Activated T-helper 17 cell treated with anti-CD3 and anti-CD28 coated beads, Interleukin-2, amount 50 U/mL, for 72 hours (primary cell): Measurements from ENCODE around the gene SLC8A1. TPM values are rescaled to one million over a fixed set of nuclear protein-coding genes. Genes with fewer than 3 reads are reported as not detected.

Experiments
- ATAC-seq: fragments of 150-1000 bp; cut with Tn5 transposase; replicated peaks from 2 replicates; pipeline ENCODE4 v1.10.0; 2021; ENCODE audit warnings: mild to moderate bottlenecking, moderate library complexity
- H3K27ac Mint-ChIP-seq: one replicate; pipeline ENCODE4 v1.8.0; 2022; ENCODE audit warnings: mixed read lengths
- H3K27me3 Mint-ChIP-seq: one replicate; pipeline ENCODE4 v1.8.0; 2022; ENCODE audit warnings: mixed read lengths
- H3K36me3 Mint-ChIP-seq: one replicate; pipeline ENCODE4 v1.8.0; 2022; ENCODE audit warnings: low read depth, mild to moderate bottlenecking, mixed read lengths
- H3K4me1 Mint-ChIP-seq: one replicate; pipeline ENCODE4 v1.8.0; 2022; ENCODE audit warnings: mixed read lengths
- H3K4me3 Mint-ChIP-seq: one replicate; pipeline ENCODE4 v1.8.0; 2022; ENCODE audit warnings: mild to moderate bottlenecking, mixed read lengths
- H3K9me3 Mint-ChIP-seq: one replicate; pipeline ENCODE4 v1.8.0; 2022; ENCODE audit warnings: mixed read lengths
- total RNA-seq, 2 donors: library from RNA; stranded (reverse); gene quantifications; one replicate each; pipeline ENCODE4 v1.2.3, GENCODE V29; 2022

Gene SLC8A1
- total RNA-seq, 2 donors from 2014 or later, result 0.45 TPM; not detected in 1

DNA sequence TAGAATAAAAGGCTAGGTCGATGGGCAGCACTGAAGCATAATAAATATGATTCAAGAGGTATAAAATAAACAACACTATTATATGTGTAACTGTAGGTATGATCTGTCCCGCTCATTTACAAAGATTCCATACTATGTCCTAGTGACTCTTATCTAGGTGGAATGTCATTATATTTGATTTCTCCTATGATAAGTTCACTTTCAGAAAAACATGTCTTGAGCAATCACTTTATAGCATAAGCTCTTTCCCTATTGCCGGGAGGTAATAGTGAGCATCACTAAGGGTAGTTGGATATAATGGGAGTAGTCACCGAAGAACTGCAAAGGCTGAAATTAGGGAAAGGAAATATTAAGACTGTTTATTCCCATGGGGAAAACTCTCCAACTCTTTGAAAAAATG is 342.5 kb downstream of the SLC8A1 start:
- no peak overlapping the region for H3K4me3 Mint-ChIP-seq
- no peak for ATAC-seq
- H3K36me3 Mint-ChIP-seq, result no peaks in the 10 kb centered on the region
- no peaks in the 10 kb centered on the region for H3K27me3 Mint-ChIP-seq
- H3K27ac Mint-ChIP-seq, result no peak overlapping the region
- no peaks in the 10 kb centered on the region for H3K4me1 Mint-ChIP-seq
- H3K9me3 Mint-ChIP-seq, result no peaks in the 10 kb centered on the region

DNA sequence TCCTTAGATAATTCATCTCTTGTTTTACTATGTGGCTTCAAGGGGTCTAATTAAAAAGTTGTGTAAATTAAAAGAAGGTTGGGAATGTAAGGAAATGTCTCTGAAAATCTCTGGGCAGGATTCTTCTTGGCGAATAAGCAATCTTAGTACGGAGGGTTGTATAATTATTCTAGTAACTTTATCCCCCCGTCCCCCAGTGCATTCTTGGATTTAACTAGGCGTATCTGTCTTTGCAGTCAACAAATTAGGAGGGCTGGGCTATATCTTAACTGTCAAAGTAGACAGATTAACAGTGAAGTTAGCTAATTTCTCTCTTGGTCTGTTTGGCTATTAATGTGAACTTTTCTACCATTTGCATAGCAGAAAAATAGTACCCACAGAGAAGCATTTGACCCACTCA is 343.0 kb downstream of the SLC8A1 start:
- no peak for ATAC-seq
- H3K4me3 Mint-ChIP-seq, result no peak overlapping the region
- H3K9me3 Mint-ChIP-seq, result no peaks in the 10 kb centered on the region
- H3K4me1 Mint-ChIP-seq, result no peaks in the 10 kb centered on the region
- no peaks in the 10 kb centered on the region for H3K27me3 Mint-ChIP-seq
- no peak overlapping the region for H3K27ac Mint-ChIP-seq
- no peaks in the 10 kb centered on the region for H3K36me3 Mint-ChIP-seq

DNA sequence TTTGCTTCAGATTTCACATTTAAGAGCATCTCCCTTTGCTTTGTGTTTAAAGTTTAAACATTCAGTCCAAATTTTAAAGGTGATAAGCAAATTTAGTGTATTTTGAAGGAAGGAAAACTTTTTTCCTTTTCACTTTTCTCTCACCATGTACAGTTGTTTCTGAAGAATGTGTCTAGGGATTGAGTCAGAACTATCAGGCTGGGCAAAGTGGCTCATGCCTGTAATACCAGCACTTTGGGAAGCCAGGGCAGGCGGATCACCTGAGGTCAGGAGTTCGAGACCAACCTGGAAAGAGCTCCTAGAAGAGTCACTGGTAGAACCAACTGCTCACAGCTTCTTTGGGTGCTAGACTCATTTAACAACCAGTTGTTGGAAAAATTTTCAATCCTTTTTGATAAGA is 345.8 kb downstream of the SLC8A1 start:
- Mint-ChIP-seq H3K27ac (no peak overlapping the region), H3K4me3 (no peak overlapping the region), H3K27me3 (no peaks in the 10 kb centered on the region), H3K36me3 (no peaks in the 10 kb centered on the region), H3K9me3 (no peaks in the 10 kb centered on the region), H3K4me1 (no peaks in the 10 kb centered on the region)
- ATAC-seq, result no peak

DNA sequence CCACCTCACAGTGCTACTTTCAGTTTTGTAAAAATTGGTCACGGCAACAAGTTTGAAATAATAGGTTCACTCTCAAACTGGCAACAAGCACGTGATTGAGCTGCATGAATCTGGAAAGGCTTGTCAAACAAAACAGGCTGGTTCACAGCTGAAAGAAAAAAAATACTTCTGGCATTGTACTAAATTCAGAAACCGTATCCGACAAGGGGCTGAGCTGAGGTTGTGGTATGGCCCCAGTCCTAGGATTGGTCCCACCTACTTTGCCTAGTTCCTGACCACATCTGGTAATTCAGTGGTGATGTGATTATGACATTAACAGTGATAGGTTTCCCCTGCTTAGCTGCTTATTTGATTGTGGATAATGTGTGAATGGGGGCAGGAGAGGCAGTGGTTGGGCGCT is 346.3 kb downstream of the SLC8A1 start:
- H3K4me3 Mint-ChIP-seq, result no peak overlapping the region
- no peak for ATAC-seq
- no peaks in the 10 kb centered on the region for H3K36me3 Mint-ChIP-seq
- H3K4me1 Mint-ChIP-seq, result no peaks in the 10 kb centered on the region
- H3K9me3 Mint-ChIP-seq, result no peaks in the 10 kb centered on the region
- H3K27ac Mint-ChIP-seq, result no peak overlapping the region
- H3K27me3 Mint-ChIP-seq, result no peaks in the 10 kb centered on the region

DNA sequence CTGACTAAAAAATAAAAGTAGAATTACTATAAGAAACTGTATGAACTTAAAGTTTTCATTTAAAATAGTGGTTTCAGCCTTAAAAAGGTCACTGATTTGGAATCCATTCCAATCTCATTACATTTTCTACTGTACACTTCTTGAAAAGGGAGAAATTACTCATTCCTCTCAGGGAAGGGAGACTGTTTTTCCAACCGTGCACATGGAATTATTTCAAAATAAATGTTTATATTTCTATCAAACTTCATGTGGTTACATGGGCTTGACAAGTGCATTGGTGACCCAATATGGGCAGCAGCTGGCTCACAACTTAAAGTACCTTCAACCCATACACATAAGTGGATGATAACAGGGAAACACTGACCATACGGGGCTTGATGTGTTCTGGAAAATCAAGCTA is 348.3 kb downstream of the SLC8A1 start:
- no peaks in the 10 kb centered on the region for H3K27me3 Mint-ChIP-seq
- H3K27ac Mint-ChIP-seq, result no peak overlapping the region
- H3K9me3 Mint-ChIP-seq, result no peaks in the 10 kb centered on the region
- no peaks in the 10 kb centered on the region for H3K4me1 Mint-ChIP-seq
- no peaks in the 10 kb centered on the region for H3K36me3 Mint-ChIP-seq
- no peak overlapping the region for H3K4me3 Mint-ChIP-seq
- ATAC-seq, result no peak

DNA sequence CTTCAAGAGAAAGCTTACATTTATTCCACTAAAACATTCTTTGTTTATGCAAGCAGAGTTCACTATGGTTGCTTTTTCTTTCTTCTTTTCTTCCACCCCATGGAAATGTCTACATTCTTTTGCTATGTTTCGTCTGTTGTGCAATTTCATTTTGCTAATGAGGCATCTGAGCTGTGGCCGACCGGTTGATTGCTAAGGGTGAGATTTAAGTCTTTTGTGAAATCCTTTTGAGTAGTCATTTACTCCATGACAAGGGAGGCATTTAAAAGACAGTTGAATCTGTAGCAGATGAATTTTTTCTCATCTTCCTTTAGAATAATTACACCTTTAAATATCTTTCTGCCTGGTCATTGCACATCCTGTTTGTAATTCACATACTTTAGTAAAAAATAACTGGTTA is 348.7 kb downstream of the SLC8A1 start:
- Mint-ChIP-seq H3K27ac (no peak overlapping the region), H3K4me1 (no peaks in the 10 kb centered on the region), H3K4me3 (no peak overlapping the region), H3K9me3 (no peaks in the 10 kb centered on the region), H3K27me3 (no peaks in the 10 kb centered on the region), H3K36me3 (no peaks in the 10 kb centered on the region)
- ATAC-seq, result no peak

DNA sequence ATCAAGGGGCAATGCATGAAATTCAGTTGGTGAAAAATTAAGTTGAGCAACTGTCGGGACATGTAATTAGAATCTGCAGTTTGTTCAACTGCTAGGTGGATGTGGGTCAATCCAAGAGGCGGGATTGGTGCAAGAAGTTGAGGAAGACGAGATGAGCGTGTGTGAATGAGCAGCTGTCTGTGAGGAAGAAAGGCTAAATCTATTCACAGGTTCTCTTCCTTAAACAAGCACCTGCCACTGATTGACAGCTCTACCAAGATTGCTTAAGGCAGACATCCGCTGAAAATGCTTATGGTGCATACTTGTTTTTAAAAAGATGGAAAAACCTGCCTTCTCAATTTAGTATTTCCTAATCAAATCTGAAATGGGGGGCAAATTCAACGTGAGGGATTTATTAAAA is 349.4 kb downstream of the SLC8A1 start:
- H3K36me3 Mint-ChIP-seq, result no peaks in the 10 kb centered on the region

DNA sequence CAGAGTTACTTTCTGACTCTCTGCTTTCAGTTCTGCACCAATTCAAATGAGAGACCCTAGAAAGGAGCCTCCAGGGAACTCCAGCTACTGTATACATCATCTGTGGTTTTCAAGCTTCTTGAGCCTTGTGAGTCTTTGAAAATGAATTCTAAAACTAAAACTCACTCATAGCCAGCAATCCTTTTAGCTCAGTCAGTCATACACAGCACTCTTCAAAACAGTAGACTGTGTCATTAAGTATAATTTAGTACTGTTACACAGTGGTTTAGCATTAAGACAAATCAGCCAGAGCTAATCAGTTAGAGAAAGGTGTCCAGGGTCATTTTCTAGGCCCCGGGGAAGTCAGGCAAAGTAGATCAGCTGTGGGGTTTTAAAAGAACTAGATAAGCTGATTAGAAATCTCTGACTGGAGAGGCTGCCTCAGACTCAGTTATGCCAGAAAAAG is 350.7 kb downstream of the SLC8A1 start:
- Mint-ChIP-seq H3K36me3 (no peaks in the 10 kb centered on the region), H3K27me3 (no peaks in the 10 kb centered on the region), H3K27ac (no peak overlapping the region), H3K9me3 (no peaks in the 10 kb centered on the region), H3K4me1 (no peaks in the 10 kb centered on the region), H3K4me3 (no peak overlapping the region)
- ATAC-seq, result no peak

More for the DNA sequence above, 349.4 kb downstream of the SLC8A1 start:
- H3K27me3 Mint-ChIP-seq, result no peaks in the 10 kb centered on the region
- H3K4me3 Mint-ChIP-seq, result no peak overlapping the region
- no peaks in the 10 kb centered on the region for H3K4me1 Mint-ChIP-seq
- no peaks in the 10 kb centered on the region for H3K9me3 Mint-ChIP-seq
- no peak overlapping the region for H3K27ac Mint-ChIP-seq
- ATAC-seq, result no peak

DNA sequence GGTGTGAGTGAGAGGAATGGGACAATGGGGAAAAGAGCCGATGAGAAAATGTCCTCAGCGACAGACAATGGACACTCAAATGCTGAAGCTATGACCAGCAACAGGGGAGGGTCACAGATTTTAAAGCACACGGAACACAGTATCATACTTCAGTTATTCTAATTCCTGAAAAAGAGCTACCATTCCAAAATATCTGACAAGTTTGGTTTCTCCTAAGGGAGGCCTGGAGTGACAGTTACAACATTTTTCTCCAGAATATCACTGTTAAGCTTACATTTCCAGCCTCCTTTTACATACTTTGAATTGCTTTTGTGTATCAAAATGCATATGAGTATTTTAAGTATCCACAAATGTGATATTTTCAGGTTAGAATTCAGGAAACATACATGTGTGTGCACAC is 351.2 kb downstream of the SLC8A1 start:
- Mint-ChIP-seq H3K36me3 (no peaks in the 10 kb centered on the region), H3K4me1 (no peaks in the 10 kb centered on the region), H3K9me3 (no peaks in the 10 kb centered on the region), H3K27ac (no peak overlapping the region), H3K27me3 (no peaks in the 10 kb centered on the region), H3K4me3 (no peak overlapping the region)
- no peak for ATAC-seq

DNA sequence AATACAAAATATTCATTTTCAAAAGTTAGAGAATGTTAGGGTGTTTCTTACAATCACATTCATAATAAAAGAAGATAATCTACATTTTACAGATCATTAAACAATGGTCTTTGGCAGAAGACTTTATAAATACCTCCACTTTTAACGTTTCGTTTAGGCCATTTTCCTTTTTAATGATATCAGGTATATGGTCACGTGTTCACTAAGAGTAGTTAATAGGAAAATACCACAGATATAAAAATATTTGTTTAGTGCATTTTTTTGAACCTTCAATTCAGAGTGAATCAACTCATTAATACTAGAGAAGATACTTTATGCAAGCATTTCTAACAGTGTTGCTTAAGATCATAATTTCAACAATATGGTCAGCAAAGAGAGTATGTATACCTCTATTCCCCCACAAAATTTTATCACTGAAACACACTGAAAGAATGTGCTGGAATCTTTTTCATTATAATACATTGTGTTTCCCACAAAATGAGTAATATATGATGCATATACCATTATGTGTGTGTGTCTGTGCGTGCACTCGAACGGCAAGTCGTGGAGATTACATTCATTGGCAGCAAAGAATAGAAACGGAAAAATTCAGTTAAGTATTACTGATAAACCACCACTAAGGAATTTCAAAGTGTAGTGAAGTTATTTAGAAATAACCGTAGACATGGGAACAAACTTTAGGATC is 353.0 kb downstream of the SLC8A1 start:
- Mint-ChIP-seq H3K4me3 (no peak overlapping the region), H3K4me1 (no peaks in the 10 kb centered on the region), H3K36me3 (no peaks in the 10 kb centered on the region), H3K27ac (no peak overlapping the region), H3K27me3 (no peaks in the 10 kb centered on the region), H3K9me3 (no peaks in the 10 kb centered on the region)
- ATAC-seq, result no peak

DNA sequence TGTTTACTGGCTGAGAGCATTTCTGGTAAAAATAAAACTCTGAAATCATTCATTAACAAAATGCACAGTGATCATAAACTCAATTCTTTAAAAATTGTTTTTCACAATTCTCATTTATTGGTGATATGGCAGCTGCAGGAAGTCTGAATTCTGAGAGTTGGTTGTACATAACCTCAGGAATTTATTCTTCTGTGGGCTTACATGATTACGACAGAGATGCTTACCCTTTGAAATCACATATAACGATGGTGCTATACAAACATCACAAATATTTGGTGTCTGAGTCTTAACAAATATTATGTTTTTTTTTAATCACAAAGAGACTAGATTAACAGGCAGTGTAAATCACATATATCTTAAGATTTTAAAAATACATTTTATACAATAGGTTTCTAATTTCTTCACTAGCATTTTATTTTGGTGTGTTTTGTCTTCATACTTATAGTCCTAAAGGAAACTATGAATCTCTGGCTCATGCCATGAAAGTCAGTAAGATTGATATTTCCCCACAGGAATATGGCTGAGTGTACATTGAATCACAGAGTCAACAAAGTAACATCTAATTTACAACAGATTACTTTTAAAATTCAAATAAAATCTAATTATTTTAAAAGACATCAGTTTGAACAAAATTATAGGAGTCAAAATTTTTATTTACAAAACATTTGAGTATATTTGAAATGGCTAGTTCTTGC is 354.1 kb downstream of the SLC8A1 start:
- Mint-ChIP-seq H3K27me3 (no peaks in the 10 kb centered on the region), H3K27ac (no peak overlapping the region), H3K4me3 (no peak overlapping the region), H3K4me1 (no peaks in the 10 kb centered on the region), H3K9me3 (no peaks in the 10 kb centered on the region), H3K36me3 (no peaks in the 10 kb centered on the region)
- no peak for ATAC-seq

DNA sequence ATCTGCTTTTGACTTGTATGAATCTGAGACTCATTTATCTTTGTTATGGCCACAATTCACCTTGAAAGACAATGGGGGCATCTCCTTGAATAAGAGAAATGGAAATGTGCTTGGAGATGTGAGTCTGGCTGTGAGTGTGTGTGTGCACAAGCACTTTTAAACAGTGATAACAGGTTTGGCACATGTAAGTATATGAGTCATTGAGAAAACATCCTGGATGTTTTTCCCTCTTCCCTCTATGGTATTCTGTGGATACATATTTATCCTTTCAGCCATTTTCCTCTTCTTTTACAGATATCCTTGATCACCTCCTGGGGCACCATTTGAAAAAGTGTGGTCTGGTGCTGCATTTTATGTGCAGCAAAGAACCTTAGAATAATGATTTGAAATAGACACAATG is 355.5 kb downstream of the SLC8A1 start:
- Mint-ChIP-seq H3K27ac (no peak overlapping the region), H3K9me3 (no peaks in the 10 kb centered on the region), H3K4me1 (no peaks in the 10 kb centered on the region), H3K36me3 (no peaks in the 10 kb centered on the region), H3K27me3 (peaks cover 5% of the 10 kb centered on the region), H3K4me3 (no peak overlapping the region)
- ATAC-seq, result no peak

DNA sequence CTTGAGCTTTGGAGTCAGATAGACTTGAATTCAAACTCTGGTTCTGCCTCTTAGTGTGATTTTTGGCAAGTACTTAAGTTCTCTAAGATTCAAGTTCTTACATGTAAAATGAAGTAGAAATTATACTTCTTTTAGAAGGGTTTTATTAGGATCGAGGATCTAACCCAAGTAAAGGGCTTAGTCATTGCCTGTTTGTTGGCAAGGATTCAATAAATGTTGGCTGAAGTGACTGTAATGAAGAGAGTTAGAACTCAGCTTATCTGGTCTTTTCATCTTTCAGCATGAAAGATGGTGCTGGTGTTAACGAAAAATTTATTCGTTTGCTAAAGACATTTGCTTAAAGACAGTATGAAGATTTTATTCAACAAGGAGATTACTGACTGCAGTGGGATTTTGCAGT is 356.9 kb downstream of the SLC8A1 start:
- no peak overlapping the region for H3K27ac Mint-ChIP-seq
- H3K27me3 Mint-ChIP-seq, result peaks cover 5% of the 10 kb centered on the region
- no peaks in the 10 kb centered on the region for H3K9me3 Mint-ChIP-seq
- H3K4me1 Mint-ChIP-seq, result no peaks in the 10 kb centered on the region
- no peak for ATAC-seq
- H3K4me3 Mint-ChIP-seq, result no peak overlapping the region
- H3K36me3 Mint-ChIP-seq, result no peaks in the 10 kb centered on the region

DNA sequence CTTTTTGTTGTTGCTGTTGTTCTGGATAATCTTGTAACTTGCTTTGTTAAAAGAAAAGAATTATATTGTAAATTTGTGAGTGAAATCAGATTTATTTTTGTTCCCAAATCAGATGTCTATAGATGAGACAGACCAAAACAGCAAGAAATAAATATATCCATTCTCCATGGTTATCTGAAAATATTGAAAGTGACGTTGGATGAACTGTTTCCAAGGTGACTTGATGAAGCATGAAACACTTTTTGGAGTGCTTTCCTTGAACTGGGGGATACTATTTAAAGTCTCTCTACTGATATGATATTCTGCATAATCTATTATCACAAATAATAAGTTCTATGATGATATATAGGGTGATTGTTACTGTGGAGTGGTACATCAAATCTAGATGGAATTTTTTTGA is 357.4 kb downstream of the SLC8A1 start:
- Mint-ChIP-seq H3K27me3 (peaks cover 5% of the 10 kb centered on the region), H3K9me3 (no peaks in the 10 kb centered on the region), H3K27ac (no peak overlapping the region), H3K4me3 (no peak overlapping the region), H3K4me1 (no peaks in the 10 kb centered on the region), H3K36me3 (no peaks in the 10 kb centered on the region)
- no peak for ATAC-seq

DNA sequence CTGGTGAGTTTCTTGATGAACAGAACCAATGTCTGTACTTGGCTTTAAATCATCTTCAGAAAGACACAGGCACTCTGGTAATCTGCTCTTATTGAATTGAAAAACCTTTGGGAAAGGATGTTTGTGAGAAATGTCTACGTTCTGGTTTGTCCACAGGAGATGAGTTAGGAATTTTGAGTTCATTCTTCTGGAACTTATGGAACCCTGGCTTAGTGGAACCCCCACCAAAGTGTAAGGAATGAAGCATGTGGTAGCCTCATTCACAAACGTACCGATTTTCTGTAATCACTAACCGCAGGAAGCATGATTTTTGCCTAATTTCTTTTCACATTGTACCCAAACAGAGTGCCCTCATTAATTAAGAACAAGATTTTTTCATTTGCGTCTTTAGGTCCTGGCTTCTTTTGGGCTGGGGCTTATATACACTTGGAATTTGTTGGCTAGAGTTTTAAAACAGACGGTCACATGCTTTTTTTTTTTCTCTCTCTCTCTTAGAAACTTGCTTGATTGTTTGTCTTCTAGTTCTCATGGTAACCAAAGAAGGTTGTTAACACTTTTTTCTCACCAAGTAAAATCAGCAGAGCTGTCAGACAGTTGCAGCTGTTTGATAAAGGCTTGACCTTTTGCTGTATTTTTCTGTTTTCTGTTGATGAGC is 358.7 kb downstream of the SLC8A1 start:
- ATAC-seq, result no peak
- Mint-ChIP-seq H3K4me1 (no peaks in the 10 kb centered on the region), H3K9me3 (no peaks in the 10 kb centered on the region), H3K4me3 (no peak overlapping the region), H3K36me3 (no peaks in the 10 kb centered on the region), H3K27ac (no peak overlapping the region), H3K27me3 (peaks cover 5% of the 10 kb centered on the region)
